ENCODE measurements around the gene AGPS.
"Not testable (repeated sequence)": the region's sequence is repeated elsewhere in the genome, so short reads cannot be mapped to it uniquely, and the experiment has no call there.

- TF ChIP-seq, protein P1, sequence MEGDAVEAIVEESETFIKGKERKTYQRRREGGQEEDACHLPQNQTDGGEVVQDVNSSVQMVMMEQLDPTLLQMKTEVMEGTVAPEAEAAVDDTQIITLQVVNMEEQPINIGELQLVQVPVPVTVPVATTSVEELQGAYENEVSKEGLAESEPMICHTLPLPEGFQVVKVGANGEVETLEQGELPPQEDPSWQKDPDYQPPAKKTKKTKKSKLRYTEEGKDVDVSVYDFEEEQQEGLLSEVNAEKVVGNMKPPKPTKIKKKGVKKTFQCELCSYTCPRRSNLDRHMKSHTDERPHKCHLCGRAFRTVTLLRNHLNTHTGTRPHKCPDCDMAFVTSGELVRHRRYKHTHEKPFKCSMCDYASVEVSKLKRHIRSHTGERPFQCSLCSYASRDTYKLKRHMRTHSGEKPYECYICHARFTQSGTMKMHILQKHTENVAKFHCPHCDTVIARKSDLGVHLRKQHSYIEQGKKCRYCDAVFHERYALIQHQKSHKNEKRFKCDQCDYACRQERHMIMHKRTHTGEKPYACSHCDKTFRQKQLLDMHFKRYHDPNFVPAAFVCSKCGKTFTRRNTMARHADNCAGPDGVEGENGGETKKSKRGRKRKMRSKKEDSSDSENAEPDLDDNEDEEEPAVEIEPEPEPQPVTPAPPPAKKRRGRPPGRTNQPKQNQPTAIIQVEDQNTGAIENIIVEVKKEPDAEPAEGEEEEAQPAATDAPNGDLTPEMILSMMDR (IDR thresholded peaks at IDR 0.05): not testable (repeated sequence)
- TF ChIP-seq POLR2A (IDR thresholded peaks at IDR 0.05): not testable (repeated sequence)
Observed at GRCh38 chr2:177365764-177366163, 26.8 kb upstream of the AGPS start.
